NCI-H510A treated with DMSO at 0.1 percent for 48 hours (cell line): Measurements from ENCODE around the gene GOLIM4.
"Not testable (repeated sequence)": the region's sequence is repeated elsewhere in the genome, so short reads cannot be mapped to it uniquely, and the experiment has no call there.

Experiments
- DNase-seq: peaks from one replicate; lab custom pipeline; 2025; lab: John Stamatoyannopoulos, UW

The GOLIM4 gene

DNA sequence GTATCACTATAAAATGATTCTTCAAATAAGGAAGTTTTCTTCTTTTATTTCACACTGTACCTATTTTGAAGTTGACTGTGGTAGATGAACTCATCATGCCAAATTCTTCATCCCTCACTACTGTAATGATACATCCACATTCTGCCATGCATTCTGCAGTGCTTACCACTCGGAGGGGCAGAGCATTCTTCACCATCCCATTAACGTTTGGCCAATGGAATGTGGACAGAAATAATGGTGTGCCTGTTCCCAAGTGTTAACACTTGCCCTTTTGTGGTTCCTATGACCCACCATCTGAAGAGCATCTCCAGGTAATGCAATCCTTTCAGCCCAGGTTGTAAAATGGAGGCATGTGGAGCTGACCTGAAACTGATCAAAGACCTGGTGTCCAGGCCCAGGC is 18.6 kb downstream of the GOLIM4 start:
- DNase-seq: no peak

DNA sequence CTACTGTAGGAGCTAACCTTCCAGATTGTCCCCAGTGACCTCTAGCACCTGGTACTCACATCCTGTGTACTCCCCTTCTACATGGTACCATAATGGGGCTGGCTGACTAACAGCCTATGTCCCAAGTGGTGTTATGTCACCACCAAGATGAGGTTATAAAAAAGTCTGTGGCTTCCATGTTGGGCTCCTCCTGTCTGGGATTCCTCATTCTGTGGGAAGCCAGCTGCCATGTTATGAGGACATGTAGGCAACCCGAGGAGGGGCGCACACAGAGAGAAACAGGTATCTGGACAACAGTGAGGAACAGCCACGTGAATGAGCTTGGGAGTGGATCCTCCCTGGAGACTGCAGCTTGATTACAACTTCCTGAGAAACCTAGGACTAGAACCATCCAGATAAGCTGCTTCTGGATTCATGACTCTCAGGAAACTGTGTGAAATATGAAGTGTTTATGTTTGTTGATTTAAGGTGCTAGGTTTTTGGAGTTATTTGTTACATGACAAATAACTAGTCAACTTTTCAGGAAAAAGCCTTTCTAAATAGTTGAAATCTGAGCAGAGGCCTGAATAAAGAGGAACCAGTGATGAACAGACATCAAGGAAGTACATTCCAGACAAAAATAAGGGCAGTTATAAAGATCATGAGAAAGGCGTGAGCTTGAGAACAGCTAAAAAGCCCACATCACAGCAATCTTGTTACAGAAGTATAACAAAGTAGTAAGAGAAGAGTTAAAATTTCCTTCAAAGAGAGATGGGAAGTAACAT is 21.7 kb downstream of the GOLIM4 start:
- DNase-seq: no peak

DNA sequence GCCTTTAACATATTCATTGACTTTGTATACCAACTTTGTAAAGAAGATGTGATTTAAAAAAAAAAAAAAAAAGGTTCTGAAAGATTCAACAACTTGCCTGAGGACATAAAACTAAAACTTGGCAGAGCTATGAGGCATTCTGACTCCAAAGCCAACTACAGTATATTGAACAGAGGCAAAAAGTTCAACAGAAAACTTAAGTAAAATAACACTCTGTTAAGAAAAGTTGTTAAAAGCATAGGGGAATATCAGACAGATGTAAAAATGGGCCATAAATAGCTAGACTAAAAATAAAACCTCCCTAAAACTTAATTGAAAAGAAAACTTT is 23.4 kb downstream of the GOLIM4 start:
- DNase-seq: no peak

DNA sequence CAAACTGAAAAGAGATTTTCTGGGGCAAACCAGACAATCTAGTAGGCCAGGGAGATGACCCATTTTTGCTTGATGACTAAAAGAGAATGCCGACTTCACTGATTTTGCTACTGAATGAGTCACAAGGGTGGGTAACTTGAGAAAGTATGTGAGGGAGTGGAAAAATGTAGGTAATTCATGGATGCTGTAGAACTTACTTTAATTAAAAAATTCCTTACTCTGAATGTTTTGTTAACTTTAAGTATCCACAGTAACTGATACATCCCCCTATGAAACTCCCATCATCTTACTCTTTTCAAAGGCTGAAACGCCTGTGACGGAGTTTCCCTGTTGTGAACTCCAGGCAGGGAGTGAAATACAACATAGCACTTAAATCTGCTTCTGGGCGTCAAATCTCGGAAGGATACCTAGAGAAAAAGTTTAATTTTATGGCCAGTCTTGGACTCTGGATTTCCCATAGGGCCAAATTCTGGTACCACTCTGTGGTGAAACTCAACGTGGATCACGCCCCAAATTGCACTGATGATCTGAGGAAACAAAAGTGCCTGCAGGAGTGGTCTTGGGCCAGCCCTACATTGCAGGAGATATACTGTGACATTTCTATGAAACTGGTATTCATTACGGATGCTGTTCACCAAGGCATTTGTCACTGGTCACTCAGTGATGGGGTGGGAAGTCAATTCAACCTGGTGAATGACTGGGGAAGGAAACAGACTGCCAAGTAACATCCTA is 24.0 kb downstream of the GOLIM4 start:
- DNase-seq: no peak

DNA sequence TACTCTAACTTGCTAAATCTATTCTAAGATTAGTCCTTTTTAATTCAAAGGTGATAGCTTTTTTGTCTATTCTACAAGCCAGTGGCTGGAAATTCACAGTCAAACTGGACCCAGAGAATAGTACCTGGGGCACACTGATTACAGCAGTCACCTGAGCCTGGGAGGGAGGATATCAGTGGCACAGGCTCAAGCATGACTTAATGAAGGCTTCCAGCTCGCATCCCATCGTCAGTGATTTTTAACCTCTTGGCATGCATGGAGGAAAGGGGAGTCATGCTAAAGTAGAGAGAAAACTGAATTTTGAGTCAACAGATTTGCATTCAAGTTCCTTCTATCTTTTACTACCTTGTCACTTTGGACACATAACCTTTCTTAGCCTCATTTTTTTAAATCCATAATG is 24.8 kb downstream of the GOLIM4 start:
- DNase-seq: no peak

DNA sequence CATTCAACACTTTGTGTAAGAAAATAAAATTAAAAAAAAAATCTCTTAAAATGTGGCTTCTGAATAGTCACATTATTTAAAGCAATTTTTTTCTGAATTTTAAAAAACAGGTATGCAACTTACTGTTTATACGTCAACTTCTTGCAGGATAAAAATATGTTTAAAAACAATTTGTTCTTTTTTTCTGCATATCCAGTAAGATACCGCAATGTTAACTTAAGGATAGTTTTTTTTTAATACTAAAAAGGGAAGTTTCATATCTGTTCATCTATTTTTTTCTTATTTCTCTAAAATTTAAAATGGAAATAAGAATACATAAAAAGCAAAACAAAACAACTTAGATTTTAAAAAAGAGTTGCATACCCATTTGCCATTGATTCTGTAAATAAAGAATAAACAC is 27.4 kb downstream of the GOLIM4 start:
- no peak for DNase-seq

DNA sequence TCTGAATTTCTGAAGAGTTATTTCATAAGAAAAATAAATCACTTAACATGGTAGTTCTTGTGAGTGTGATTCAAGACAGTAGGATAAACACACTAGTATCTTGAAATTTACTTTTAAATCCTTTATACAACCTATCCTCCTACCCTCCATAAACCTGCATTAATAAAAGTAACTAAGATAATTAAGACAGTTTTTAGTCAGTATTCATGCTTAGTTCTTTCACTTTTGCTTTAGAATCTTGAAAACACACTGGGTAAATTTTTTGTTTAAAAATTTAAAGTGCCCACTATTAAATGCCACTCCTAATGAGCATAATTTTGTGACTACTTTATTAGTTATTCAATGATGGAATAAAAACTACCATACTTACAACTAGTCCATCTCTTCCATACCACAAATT is 28.8 kb downstream of the GOLIM4 start:
- no peak for DNase-seq

DNA sequence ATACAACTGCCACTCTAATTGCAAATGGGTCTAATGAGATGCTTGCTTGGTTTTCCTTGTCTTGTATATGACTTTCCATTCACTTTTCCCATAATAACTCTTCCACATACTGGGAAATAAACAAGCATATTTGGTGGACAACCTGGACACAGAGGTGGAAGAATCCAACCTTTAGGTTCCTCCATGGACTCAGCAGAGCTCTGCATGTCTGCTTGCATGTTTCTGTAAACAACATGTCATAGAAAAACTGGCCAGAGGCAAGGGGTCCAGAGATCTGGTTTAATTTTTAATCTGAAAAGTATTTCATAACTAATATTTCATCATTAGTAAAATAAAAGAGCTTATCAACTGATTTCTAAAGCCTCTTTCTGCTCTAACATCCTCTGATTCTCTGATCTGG is 30.2 kb downstream of the GOLIM4 start:
- no peak for DNase-seq

DNA sequence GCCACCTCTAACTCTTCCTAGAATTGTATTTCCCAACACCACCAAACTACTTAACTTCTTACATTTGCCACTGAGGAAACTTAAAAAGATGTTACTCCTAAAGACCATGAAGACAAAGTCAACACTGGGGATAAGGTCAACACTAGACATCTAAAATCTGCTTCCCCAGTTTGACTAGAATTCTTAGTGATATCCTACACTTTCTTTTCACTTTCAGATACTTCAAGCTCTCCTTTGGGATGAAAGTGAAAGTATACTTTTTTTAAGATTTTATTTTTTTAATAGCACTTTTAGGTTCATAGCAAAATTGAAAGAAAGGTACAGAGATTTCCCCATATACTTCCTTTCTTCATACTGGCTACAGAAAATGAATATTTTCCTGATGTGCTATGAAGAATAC is 32.6 kb downstream of the GOLIM4 start:
- DNase-seq: no peak

DNA sequence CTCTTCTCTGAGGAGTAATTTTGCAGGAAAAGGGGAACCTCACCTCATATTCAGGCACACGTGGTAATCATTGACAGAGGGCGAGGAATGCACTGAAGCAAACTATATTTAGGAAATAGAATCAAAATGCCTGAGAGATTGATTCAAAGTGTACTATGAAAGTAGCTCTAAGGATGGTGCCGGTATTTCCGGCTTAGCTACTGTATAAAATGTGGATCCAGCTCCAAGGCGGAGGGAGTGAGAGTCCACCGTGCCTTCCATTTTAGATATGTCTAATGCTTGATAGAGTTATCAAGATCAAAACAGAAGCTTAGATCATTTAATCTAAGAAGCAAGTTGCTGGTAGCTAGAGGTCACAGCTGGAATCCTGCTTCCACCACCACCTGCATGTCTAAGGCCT is 33.0 kb downstream of the GOLIM4 start:
- no peak for DNase-seq

DNA sequence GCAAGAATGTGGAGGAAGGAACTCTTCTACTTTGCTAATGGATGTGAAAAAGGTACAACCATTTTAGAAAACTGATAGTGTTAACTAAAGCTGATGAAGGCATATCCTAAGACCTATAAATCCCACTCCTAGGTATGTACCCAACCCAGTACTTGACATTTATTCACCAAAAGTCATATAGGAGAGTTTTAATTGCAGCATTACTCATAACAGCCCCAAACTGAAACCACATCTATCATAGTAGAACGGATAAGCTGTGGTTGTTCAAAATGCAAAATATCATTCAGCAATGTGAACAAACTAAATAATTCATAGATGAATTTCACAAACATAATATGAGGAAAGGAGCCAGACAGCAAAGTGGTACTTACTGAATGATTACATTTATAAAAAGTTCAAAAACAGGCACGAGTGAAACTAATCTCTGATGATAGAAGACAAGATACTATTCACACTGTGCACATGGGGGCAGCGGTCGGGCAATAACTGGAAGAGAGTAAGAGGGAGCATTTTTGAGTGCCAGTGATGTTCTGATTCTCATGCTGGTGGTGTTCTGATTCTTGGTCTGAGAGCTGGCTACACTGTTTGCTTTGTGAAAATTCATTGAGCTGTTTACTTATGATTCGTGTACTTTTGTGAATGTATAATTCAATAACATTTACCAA is 34.3 kb downstream of the GOLIM4 start:
- no peak for DNase-seq

DNA sequence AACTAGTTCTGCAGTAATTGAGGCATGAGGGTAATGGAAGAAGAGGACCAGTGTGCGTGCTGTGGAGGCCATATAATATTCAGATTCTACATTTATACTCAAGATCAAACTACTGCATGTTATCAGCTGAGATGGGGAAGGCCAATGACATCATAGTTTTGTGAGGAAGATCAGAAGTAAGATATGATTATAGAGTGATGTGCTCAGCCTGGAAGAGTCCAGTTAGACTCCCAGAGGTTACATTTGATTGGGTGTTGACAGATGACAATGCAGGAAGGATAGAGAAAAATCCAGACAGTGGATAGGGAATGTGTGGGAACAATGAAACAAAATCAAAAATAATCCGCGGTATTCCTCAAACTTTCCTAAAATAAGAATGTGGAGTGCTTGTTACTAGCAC is 35.4 kb downstream of the GOLIM4 start:
- DNase-seq: no peak

DNA sequence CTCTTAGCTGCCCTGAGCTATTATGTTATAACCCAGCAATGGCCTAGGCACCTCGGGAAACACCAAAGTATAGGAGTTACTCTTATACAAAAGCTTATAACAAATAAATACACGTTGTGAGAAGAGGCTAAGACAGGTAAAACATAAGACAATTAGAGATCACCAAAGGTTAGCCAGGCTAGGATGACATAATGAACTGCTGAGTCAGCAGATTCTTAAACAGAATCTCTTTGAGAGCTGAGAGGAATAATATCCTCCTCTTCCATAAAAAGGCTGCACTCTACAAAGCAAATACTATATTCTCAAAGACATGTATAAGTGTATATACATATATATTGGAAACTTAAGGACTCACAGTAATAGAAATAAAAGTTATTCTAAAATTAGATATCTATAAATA is 37.2 kb downstream of the GOLIM4 start:
- no peak for DNase-seq

DNA sequence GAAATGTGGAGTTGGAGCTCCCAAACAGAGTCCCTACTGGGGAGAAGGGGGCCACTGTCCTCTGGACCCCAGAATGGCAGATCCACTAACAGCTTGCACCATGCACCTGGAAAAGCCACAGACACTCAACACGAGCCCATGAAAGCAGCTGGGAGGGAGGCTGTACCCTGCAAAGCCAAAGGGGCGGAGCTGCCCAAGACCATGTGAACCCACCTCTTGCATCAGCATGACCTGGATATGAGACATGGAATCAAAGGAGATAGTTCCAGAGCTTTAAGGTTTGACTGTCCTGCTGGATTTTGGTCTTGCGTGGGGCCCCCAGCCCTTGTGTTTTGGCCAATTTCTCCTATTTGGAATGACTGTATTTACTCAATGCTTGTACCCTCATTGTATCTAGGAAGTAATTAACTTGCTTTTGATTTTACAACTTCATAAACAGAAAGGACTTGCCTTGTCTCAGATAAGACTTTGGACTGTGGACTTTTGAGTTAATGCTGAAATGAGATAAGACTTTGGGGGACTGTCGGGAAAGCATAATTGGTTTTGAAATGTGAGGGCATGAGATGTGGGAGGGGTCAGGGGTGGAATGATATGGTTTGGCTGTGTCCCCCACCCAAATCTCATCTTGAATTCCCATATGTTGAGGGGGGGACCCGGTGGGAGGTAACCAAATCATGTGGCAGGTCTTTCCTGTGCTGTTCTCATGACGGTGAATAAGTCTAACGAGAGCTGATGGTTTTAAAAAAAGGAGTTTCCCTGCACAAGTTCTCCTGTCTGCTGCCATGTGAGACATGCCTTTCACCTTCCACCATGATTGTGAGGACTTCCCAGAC is 39.1 kb downstream of the GOLIM4 start:
- DNase-seq: not testable (repeated sequence)

DNA sequence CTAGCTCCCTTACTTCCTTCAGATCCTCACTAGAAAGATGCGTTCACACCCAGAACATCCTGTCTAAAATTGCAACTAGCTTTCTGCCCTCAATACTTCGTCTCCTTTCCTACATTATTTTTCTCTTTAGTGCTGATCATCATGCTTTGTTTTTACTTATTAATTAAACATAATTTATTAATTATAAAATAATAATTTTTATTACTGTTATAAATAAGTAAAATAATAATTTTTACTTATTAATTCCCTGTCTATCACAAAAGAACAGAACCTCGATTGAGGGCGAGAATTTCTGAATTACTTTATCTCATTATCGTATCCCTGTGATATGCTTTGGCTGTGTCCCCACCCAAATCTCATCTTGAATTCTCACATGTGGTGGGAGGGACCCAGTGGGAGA is 41.3 kb downstream of the GOLIM4 start:
- DNase-seq: no peak

DNA sequence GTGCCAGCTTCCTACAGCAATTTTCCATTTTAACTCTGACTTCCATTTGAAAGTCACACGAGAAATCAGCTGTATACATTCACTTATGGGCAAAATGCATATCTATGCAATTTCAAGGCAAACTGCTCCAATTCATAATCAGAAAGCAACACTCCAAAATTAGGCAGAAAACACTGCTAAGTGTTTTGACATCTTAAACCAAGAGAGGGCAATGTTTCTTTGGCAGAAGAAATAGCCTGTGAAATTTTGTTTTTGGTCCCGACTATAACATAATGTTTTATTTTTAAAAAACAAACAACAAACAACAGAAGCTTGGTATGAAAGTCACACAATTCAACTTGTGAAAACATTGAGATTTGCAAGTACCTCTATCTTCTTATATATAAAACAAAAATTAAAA is 42.6 kb downstream of the GOLIM4 start:
- DNase-seq: no peak

DNA sequence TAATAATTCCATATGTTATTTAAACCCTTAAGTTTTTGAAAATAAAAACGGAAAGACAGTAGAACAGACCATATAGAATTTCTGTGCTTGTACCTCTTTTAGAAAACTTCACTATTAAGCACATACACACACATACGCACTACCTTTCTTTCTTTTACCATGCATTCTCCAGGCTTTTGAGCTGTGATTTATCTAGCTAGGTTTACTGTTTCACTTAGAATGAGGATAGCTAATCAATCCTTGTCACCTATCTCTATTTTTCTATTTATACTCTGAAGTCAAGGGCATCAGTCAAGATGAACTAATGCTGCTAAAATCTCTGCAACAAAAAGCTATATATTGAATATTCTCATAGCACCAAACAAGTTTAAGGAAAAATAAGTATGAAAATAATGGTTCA is 43.2 kb downstream of the GOLIM4 start:
- DNase-seq: no peak

DNA sequence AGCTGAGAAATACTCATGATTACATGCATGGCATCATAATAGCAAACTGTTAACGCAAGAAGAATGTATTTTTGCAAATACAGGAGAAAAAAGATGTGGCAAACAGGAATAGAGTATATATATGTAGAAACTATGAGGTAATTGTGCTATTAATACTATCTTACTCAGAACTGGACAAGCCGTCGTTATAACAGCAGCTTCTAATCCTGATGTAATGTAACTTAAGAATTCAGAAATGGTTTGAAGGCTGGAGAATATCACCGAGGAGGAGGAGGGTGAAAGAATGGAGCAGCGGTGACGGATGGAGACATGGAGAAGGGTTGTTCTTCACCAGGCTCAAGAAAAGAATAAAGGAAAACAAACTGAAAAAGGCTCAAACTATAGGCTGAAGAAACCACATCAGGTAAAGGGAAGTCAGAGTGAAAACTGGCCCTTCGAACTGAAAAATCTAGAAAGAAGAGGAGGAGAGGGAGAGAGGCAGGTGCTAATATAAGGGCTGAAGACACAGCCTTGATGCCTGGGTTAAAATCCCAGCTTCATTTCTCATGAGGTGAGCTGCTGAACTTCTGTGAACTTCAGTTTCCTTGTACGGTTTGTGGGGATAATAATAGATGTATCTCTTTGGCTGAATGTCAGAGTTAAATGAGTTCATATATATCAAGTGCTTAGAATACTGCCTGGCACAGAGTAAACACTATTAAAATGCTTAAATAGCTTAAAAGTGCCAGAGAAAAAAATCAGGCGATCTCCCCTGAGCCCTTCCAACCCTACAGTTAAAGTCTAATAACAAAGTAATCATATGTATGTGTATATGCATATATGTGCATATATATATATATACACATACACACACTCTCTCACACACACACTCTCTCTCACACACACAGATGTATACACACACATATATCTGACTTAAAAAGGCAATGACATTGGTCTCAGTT is 43.9 kb downstream of the GOLIM4 start:
- no peak for DNase-seq

DNA sequence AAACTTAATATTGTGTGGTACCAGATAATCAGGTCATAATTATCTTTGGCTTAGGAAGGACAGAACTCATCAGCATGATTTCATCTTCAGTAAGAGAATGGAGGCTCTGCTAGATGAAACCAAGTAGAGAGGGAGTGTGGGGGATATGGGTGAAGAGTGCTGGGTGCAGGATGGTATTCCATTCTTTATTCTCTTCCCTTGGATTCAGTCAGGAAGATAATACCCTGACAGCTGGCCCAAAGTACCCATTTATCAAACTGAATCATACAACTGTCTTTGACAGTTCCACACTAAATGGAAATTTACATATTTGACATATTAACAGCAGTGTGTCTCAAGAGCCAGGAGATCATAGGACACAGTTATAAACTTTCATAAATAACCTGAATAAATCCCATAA is 44.7 kb downstream of the GOLIM4 start:
- DNase-seq: no peak

DNA sequence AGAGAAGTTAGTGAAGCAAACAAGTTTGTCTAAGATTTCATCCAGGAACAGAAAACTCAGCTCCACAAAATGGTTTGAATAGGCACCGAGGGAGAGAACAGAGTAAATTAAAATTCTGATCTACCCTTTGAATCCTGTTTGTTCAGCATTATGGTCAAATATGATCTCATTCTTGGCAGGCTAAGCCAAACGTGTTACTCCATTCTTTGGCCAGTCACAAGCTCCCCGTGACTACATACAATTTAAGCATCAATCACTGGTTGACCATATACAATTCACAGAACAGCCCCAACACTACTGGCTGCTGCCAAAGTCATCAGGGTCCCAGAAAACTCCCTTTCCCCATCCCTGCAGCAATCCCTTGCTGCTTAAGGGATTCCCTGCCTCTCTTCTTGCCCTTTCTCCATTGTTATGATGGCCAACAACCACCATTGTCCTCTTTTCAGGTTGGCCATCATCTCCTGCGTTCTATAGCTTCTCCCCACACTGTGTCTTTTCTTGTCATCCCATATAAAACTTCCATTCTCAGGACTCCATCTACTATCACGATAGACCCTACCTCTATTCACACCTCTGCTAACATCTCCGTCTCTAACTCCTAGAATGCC is 46.3 kb downstream of the GOLIM4 start:
- DNase-seq: no peak
